A549 (cell line): ENCODE data around the gene HPSE.

Source experiments
- CHD4 ChIP-seq: fragments of 200-600 bp; sonication (generic); IDR thresholded peaks from 2 replicates; pipeline ENCODE4 v1.6.1; 2016; ENCODE audit warnings: antibody characterized with exemption, mild to moderate bottlenecking, borderline replicate concordance
- CTCF ChIP-seq: fragments of >200 bp; sonication (Bioruptor Twin); formaldehyde crosslinking; IDR thresholded peaks from 3 replicates; pipeline ENCODE4 v1.5.1; 2016
- ELK1 ChIP-seq: fragments of 150-350 bp; IDR thresholded peaks from 2 replicates; pipeline ENCODE4 v1.6.1; 2014; ENCODE audit warnings: low read depth, mild to moderate bottlenecking, low read length
- EP300 ChIP-seq, 2 experiments: fragments of >200 bp; sonication (Bioruptor Twin); formaldehyde crosslinking; IDR thresholded peaks; 2 replicates in 1 of 2; 3 replicates in 1 of 2; pipeline ENCODE4 v1.6.1; 2016 to 2017
- GATA3 ChIP-seq: IDR thresholded peaks from 2 replicates; pipeline ENCODE4 v1.6.1; 2012; ENCODE audit warnings: borderline replicate concordance
- KDM1A ChIP-seq: fragments of 200-600 bp; sonication (generic); IDR thresholded peaks from 2 replicates; pipeline ENCODE4 v1.6.1; 2016; ENCODE audit warnings: low read depth, mild to moderate bottlenecking
- KDM5A ChIP-seq: fragments of 200-600 bp; sonication (generic); IDR thresholded peaks from 2 replicates; pipeline ENCODE4 v1.6.1; 2016; ENCODE audit warnings: antibody characterized with exemption, mild to moderate bottlenecking
- MAZ ChIP-seq: fragments of 150-350 bp; IDR thresholded peaks from 2 replicates; pipeline ENCODE4 v1.6.1; 2014; ENCODE audit warnings: antibody characterized with exemption, low read depth, low read length, borderline replicate concordance
- POLR2A ChIP-seq: IDR thresholded peaks from 2 replicates; pipeline ENCODE4 v1.6.1; 2012; ENCODE audit warnings: mild to moderate bottlenecking, low read length
- TP53 ChIP-seq: fragments of 250-450 bp; sonication (Bioruptor Pico); IDR thresholded peaks from 2 replicates; pipeline ENCODE4 v1.5.0; 2021; ENCODE audit warnings: mild to moderate bottlenecking, moderate library complexity

GRCh38 chr4:83258461-83258860 lies 76.2 kb downstream of the HPSE start:
- TF ChIP-seq ELK1 (no peak), GATA3 (no peak), TP53 (CRISPR knock-in tag) (no peak), CTCF (no peak), KDM1A (no peak), CHD4 (no peak), EP300 (IDR thresholded peaks at IDR 0.05) (no peak), MAZ (no peak), POLR2A (no peak), KDM5A (no peak)
